ENCODE measurements around the gene SLC22A23. TPM values are rescaled to one million over a fixed set of nuclear protein-coding genes. Genes with fewer than 3 reads are reported as not detected.
A peak's percentile ranks its signal among the peaks of the same experiment; 100 is the strongest.

SLC22A23 gene
- total RNA-seq, 1 experiment from 2014 or later = 6.8 TPM

GRCh38 chr6:3410385-3411360 is 46.2 kb downstream of the SLC22A23 start:
- no peak overlapping the region for H3K4me3 Mint-ChIP-seq
- H3K14ac ChIP-seq (ENCODE audit: insufficient read depth, low read length) = no peak overlapping the region
- H3K23me2 ChIP-seq (ENCODE audit: insufficient read length, low read depth, low read length, poor library complexity, severe bottlenecking) = no peaks in the 10 kb centered on the region
- H3K4me1 Mint-ChIP-seq = peaks cover 37 to 43% of the 10 kb centered on the region in 2 experiments
- H2AFZ ChIP-seq (ENCODE audit: low read length) = no peak overlapping the region
- H2BK5ac ChIP-seq (ENCODE audit: insufficient read length, low read length) = no peak overlapping the region
- H3K4me2 ChIP-seq (ENCODE audit: insufficient read depth, insufficient read length, low read length) = no peak overlapping the region
- H3K4me1 ChIP-seq (ENCODE audit: insufficient read depth, low read length) = peaks cover 19% of the 10 kb centered on the region
- H3K36me3 Mint-ChIP-seq (ENCODE audit: insufficient read depth in 1 of 3, low read depth in 3 of 3) = peaks cover 7 to 37% (median 16%) of the 10 kb centered on the region in 3 experiments
- no peak overlapping the region for H4K8ac ChIP-seq (replicated peaks; ENCODE audit: insufficient read length, low read depth, low read length)
- H3K23ac ChIP-seq (ENCODE audit: insufficient read length, low read depth, low read length) = no peak overlapping the region
- H3K9ac ChIP-seq (ENCODE audit: extremely low read depth, insufficient read length, low read length) = no peak overlapping the region
- peak; percentile 84 for DNase-seq
- no peak overlapping the region for H3T11ph ChIP-seq (ENCODE audit: low read length)
- TF ChIP-seq, protein P1, sequence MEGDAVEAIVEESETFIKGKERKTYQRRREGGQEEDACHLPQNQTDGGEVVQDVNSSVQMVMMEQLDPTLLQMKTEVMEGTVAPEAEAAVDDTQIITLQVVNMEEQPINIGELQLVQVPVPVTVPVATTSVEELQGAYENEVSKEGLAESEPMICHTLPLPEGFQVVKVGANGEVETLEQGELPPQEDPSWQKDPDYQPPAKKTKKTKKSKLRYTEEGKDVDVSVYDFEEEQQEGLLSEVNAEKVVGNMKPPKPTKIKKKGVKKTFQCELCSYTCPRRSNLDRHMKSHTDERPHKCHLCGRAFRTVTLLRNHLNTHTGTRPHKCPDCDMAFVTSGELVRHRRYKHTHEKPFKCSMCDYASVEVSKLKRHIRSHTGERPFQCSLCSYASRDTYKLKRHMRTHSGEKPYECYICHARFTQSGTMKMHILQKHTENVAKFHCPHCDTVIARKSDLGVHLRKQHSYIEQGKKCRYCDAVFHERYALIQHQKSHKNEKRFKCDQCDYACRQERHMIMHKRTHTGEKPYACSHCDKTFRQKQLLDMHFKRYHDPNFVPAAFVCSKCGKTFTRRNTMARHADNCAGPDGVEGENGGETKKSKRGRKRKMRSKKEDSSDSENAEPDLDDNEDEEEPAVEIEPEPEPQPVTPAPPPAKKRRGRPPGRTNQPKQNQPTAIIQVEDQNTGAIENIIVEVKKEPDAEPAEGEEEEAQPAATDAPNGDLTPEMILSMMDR (conservative IDR thresholded peaks at IDR 0.05) = peak; percentile 93
- no peaks in the 10 kb centered on the region for H3K9me3 ChIP-seq (ENCODE audit: control insufficient read depth, low read depth, low read length)
- no peak overlapping the region for H4K91ac ChIP-seq (ENCODE audit: insufficient read length, low read depth, low read length)
- H3K27ac ChIP-seq (ENCODE audit: insufficient read length, low read depth, low read length) = no peak overlapping the region
- H3K27ac Mint-ChIP-seq = peak overlapping the region in 1 of 3 experiments; percentile 24; a peak in 1 of 7 replicates
- no CpG with 5 or more reads among the region's 15 CpGs for WGBS (ENCODE audit: extremely low coverage, insufficient read length, low lambda C conversion rate)
- H3K27me3 ChIP-seq (ENCODE audit: insufficient read depth, low read length) = no peaks in the 10 kb centered on the region
- no peak overlapping the region for H3K4ac ChIP-seq (ENCODE audit: low read depth, low read length)
- no peak overlapping the region for H3K56ac ChIP-seq (ENCODE audit: insufficient read length, low read depth, low read length)
- no peaks in the 10 kb centered on the region for H3K79me1 ChIP-seq (ENCODE audit: insufficient read depth, low read depth, low read length, poor library complexity, severe bottlenecking)
- no peak overlapping the region for H2BK20ac ChIP-seq (ENCODE audit: low read depth, low read length, poor library complexity, severe bottlenecking)
- H4K5ac ChIP-seq (ENCODE audit: insufficient read length, low read depth, low read length) = no peak overlapping the region
- no peak overlapping the region for H2BK12ac ChIP-seq (ENCODE audit: insufficient read length, low read depth, low read length)
- no peaks in the 10 kb centered on the region; the same call in 1 of the 2 replicates for H3K27me3 Mint-ChIP-seq (ENCODE audit: low read depth)
- no peak overlapping the region for H3K18ac ChIP-seq (ENCODE audit: insufficient read length, low read depth, low read length)
- H2BK120ac ChIP-seq (ENCODE audit: low read depth, low read length, poor library complexity, severe bottlenecking) = no peak overlapping the region
- no peaks in the 10 kb centered on the region for H4K20me1 ChIP-seq (ENCODE audit: control insufficient read depth, insufficient read depth, insufficient read length)
- H2BK15ac ChIP-seq (ENCODE audit: low read depth, low read length) = no peak overlapping the region
- peaks cover 7 to 9% of the 10 kb centered on the region in 2 experiments for H3K9me3 Mint-ChIP-seq
- H3K79me2 ChIP-seq (ENCODE audit: insufficient read depth, low read length) = no peaks in the 10 kb centered on the region
- H2AK5ac ChIP-seq (ENCODE audit: insufficient read length, low read length) = no peak overlapping the region
